Measurements from ENCODE around the gene ANKMY1.

The ANKMY1 gene

GRCh38 chr2:240443891-240444301 is 113.9 kb downstream of the ANKMY1 start:
- DNase-seq = no peak

- DNase-seq = no peak
Measured at GRCh38 chr2:240442891-240443715, 114.7 kb downstream of the ANKMY1 start.

GRCh38 chr2:240441993-240442411 is 115.8 kb downstream of the ANKMY1 start:
- DNase-seq = no peak

- DNase-seq = no peak
Measured at GRCh38 chr2:240441326-240441992, 116.3 kb downstream of the ANKMY1 start.

- DNase-seq = no peak
Measured at GRCh38 chr2:240440704-240441320, 117.0 kb downstream of the ANKMY1 start.

GRCh38 chr2:240440251-240440650 is 117.5 kb downstream of the ANKMY1 start:
- DNase-seq = no peak

DNA sequence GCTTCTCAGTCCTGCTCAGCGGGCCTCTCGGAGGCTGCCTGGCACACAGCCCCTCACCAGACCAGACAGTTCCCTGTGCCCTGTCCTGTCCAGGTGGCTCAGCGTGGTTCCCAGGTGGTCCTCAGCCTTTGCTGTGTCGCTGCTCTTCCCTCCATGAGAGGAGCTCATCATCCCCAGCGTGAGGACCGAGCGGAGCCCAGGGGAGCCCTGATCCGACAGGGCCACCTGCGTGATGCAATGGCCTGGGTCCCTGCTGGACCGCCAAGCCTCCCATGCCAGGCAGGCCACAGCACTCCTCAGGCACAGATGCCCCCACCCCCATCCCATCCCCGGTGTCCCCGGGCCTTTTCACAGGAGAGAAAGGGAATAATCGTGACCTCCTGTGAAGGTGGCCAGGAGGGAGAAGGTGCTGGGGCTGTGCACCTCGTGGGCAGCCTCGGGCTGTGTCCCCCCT is 118.1 kb downstream of the ANKMY1 start:
- no peak for DNase-seq

GRCh38 chr2:240438810-240439697 is 118.7 kb downstream of the ANKMY1 start:
- DNase-seq = peak in 1 of 14 donors; percentile 65

- peak in 13 of 14 donors; percentile 28 to 84 (median 60) for DNase-seq
Measured at GRCh38 chr2:240437861-240438809, 119.7 kb downstream of the ANKMY1 start.

DNA sequence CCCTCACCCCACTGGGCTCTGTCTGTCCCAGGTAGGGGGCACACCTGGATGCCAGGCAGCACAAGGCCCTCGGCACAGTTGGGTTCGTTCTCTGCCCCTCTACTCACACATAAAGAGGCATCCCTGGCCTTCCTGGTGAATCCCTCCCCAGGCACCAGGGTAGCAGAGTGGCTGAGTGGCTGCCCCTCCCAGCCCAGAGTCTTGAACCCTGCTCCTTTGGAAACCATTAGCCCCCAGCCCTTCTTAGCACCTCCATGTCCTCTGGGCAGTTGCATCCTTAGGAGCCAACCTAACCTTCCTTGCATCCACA is 120.3 kb downstream of the ANKMY1 start:
- no peak for DNase-seq

GRCh38 chr2:240436683-240437550 is 120.9 kb downstream of the ANKMY1 start:
- no peak for DNase-seq

DNA sequence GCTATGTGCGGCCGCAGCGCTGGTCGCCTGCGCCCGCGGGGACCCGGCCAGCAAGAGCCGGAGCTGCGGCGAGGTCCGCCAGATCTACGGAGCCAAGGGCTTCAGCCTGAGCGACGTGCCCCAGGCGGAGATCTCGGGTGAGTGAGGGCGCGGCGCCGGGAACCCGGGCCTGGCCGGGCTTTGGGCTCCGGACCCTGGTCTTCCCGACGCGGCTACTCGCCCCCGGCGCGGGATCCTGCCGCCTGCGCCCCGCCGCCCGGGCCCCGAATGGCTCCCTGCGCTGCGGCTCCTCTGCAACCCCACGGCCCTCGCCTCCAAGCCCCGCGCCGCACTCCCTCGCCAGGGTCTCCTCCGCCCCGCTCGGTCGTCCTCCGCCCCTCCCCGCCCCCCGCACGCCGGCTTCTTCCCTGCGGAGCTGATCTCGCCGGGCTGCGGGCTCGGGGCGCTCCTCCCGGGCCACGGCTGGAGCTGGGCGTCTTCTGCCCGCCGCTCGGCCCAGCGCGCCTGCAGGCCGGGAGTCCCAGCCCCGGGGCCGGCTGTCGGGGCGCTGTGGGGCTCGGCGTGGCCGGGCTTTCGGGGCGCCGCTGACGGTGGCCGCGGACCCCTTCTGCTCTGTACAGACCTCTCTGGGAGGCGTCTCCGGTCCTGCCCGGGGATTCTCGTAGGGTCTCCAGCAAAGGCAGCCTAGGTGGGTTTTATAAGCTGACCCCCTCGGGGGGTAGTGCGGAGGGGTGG is 121.7 kb downstream of the ANKMY1 start:
- DNase-seq = peak in 1 of 14 donors; percentile 34

DNA sequence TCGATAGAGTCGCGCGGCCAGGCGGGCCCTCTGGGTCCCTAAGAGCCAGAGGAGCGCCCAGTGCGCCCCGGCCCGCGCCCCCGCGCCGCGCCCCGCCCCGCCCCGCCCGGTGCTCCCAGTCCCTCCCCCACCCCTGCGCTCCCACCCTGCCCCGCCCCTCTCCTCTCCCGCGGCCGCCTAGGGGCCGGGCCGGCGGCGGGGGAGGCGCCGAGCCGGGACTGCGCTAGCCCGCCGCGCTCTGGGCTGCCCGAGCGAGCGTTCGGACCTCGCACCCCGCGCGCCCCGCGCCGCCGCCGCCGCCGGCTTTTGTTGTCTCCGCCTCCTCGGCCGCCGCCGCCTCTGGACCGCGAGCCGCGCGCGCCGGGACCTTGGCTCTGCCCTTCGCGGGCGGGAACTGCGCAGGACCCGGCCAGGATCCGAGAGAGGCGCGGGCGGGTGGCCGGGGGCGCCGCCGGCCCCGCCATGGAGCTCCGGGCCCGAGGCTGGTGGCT is 122.3 kb downstream of the ANKMY1 start, which contains the start of gene GPC1:
Gene GPC1, plus strand, starts transcription at position 207 of the 491 bp plus-strand sequence. Its CDS starts 256 bp downstream, at position 463.
- DNase-seq = peak in 10 of 14 donors; percentile 52 to 88 (median 75)

DNA sequence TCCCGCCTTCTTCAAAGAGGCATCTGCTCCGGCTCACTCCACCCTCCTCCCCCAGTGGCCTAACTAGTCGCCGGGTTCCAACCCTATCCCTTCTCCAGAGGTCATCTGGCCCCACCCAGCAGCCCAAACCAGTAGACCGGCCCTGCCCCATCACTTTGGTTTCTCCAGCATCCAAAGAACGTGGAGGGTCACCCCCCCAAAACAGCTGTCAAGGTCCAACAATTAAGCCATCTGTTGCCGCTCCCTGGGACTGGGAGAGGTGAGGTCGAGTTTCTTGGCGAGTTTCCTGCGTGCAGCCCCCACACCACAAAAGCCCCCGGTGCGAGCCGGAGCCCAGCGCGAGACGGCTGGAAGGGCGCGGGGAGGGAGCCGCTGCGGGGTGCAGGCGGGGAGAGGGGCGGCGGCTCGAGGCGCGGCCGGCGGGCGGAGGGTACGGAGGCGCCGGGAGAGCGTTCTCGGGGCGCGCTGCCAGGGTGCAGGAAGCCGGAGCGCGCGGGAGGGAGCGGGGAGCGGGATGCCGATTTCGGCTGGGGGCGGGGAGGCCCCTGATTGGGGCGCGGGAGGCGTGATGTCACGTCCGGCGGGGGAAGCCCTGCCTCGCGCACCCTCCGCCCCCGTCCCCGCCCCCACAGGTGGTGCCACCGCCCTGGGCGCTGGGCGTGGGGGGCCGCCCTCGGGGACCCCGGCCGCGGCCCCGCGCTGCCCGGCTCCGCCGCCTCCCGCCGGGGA is 122.9 kb downstream of the ANKMY1 start:
- DNase-seq = peak in 13 of 14 donors; percentile 13 to 88 (median 74)

GRCh38 chr2:240433973-240434727 is 123.6 kb downstream of the ANKMY1 start:
- peak in 2 of 14 donors; percentile 17 to 41 for DNase-seq

DNA sequence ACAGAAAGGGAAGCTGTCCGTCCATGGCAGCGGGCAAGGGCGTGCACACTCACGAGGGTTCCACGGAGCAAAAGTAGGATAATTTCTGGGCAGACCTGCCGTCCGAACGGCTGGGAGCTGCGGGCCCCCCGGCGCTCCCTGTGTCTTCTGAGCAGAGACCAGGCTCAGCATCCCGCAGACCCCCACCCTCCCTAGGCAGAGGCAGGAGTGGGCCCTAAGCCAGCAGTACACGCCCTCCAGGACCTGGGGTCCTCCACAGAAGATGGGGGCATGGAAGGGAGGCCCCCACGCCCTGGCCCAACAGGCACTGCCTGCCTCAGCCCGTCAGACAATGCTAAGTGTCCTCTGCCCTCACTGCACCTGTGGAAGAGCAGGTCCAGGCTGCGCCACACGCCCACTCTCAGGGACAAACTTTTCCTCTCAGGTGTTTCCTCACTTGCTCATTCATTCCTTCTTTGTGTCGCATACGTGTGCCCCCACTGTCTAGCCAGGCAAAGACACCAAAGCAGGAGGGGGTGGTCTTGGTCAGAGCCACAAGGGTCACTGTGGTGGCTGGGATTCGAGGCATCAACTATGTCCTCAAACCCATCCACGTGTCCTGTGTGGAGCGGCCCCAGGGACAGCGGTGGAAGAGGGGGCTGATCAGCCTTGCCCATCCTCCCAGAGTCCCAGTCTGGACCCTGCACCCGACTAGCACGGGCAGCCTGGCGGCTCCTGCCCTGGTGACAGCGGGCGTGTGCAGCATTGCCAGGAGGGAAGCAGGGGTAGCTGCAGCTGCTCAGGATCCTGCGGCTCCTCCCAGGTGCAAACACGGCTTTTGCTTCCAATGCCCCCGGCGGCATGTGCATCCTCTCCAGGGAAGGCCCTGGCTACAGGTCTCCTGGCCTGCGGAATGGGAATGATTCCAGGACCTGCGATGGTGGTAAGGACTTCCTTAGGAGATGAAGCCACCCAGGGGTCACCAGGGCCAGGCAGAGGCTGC is 124.7 kb downstream of the ANKMY1 start:
- DNase-seq = no peak
